ENCODE data around the gene CCDC97. TPM values are rescaled to one million over a fixed set of nuclear protein-coding genes. Genes with fewer than 3 reads are reported as not detected.

Gene CCDC97
- total RNA-seq, 1 experiment from 2014 or later: 18.3 TPM

DNA sequence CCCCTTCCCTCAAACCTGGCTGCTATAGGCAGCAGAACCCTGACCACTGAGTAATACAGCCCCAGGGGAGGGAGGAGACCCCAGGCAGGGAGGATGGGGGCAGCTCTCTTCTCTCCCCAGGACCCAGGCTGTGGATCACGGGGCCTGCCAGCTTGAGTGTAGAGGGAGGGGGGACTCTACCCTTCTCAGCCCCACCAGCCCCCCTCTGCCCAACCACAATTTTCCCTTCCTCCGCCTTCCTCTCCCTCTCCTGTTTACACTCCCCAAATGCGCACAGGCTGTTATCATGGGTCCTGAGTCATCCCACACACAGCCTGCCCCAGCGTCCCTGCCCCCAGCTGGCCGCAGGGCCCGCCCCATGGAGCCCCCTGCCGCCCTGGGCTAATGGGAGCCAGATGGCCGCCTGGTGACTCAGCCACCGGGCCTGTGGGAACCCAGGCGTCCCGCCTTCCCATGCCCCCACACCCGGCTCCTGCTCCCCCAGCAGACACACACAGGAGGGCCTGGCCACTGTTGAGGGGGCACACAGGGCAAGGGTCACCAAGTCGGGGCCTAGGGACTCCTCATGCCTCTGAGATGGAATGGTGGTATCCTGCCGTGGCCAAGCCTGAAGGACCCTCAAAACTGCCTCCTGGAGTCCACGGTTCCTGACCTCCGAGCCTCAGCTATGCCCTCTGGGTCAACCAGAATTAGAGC lies 13.6 kb downstream of the CCDC97 start:
- H4K20me1 ChIP-seq (ENCODE audit: low read length): no peaks in the 10 kb centered on the region
- peak overlapping the region; percentile 69 for H3K4me2 ChIP-seq (ENCODE audit: low read length)
- H3K9ac ChIP-seq (ENCODE audit: low read length): peak overlapping the region; percentile 79
- H3K4me1 ChIP-seq (ENCODE audit: insufficient read depth, low read length): peaks cover 67% of the 10 kb centered on the region
- peaks cover 3% of the 10 kb centered on the region; the same call in 1 of the 2 replicates for H3K36me3 ChIP-seq (ENCODE audit: low read depth, low read length)
- no peak for TF ChIP-seq EZH2phosphoT487 (IDR thresholded peaks at IDR 0.05; ENCODE audit: borderline replicate concordance, low read length)
- no peak for TF ChIP-seq EZH2 (IDR thresholded peaks at IDR 0.05; ENCODE audit: low read length, unreplicated experiment)
- TF ChIP-seq, protein P1, sequence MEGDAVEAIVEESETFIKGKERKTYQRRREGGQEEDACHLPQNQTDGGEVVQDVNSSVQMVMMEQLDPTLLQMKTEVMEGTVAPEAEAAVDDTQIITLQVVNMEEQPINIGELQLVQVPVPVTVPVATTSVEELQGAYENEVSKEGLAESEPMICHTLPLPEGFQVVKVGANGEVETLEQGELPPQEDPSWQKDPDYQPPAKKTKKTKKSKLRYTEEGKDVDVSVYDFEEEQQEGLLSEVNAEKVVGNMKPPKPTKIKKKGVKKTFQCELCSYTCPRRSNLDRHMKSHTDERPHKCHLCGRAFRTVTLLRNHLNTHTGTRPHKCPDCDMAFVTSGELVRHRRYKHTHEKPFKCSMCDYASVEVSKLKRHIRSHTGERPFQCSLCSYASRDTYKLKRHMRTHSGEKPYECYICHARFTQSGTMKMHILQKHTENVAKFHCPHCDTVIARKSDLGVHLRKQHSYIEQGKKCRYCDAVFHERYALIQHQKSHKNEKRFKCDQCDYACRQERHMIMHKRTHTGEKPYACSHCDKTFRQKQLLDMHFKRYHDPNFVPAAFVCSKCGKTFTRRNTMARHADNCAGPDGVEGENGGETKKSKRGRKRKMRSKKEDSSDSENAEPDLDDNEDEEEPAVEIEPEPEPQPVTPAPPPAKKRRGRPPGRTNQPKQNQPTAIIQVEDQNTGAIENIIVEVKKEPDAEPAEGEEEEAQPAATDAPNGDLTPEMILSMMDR (conservative IDR thresholded peaks at IDR 0.05; ENCODE audit: low read depth, low read length): no peak
- no TSS peak for BruUV-seq (replicated peaks)
- peaks cover 7% of the 10 kb centered on the region for H3F3A ChIP-seq (ENCODE audit: low read length, unreplicated experiment)
- no peaks in the 10 kb centered on the region for H3K27me3 ChIP-seq (ENCODE audit: low read length)
- H3K27ac ChIP-seq (ENCODE audit: low read length): peak overlapping the region; percentile 97
- peak; percentile 36 for ATAC-seq
- intact Hi-C loops (cut with micrococcal nuclease): no loop called here
- H3K9me3 ChIP-seq (ENCODE audit: low read length): no peaks in the 10 kb centered on the region
- ChIA-PET POLR2A (ENCODE audit: unreplicated experiment) (no interaction called here), CTCF (no interaction called here)
- DNase-seq: peak; percentile 72
- H3K4me3 ChIP-seq (ENCODE audit: low read length): no peak overlapping the region
- no peaks in the 10 kb centered on the region for H3K9me2 ChIP-seq (replicated peaks; ENCODE audit: low read length)
- peaks cover 6% of the 10 kb centered on the region for H3K79me2 ChIP-seq (ENCODE audit: low read length)
- H2AFZ ChIP-seq (ENCODE audit: low read length): no peak overlapping the region

DNA sequence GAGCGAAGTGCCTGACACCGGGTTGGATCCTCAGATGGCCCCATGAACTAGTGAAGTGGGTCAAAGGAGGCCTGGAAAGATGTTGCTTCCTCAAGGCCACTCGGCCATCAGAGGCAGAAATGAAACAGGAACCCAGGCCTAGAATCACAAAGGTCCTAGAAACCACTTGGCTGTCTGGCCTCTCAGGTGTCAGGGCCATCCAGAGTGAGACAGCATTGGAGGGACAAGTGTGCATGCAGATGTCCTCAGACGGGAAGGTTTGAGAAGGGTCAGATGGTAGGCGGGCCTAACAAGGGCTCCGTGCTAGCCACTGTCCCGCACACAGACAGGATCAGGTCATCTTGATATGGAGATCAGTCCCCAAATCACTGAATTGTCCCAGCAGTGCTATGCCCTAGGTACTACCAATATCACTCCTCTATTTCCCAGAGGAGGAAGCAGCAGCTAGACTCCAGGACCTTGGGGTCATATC lies 14.3 kb downstream of the CCDC97 start:
- TF ChIP-seq EZH2 (IDR thresholded peaks at IDR 0.05; ENCODE audit: low read length, unreplicated experiment): no peak
- TF ChIP-seq, protein P1 (conservative IDR thresholded peaks at IDR 0.05; ENCODE audit: low read depth, low read length): no peak
- TF ChIP-seq EZH2phosphoT487 (IDR thresholded peaks at IDR 0.05; ENCODE audit: borderline replicate concordance, low read length): no peak
- Histone ChIP-seq H3K27me3 (ENCODE audit: low read length) (no peaks in the 10 kb centered on the region), H3K4me2 (ENCODE audit: low read length) (peak overlapping the region; percentile 65; the same call in 1 of the 2 replicates), H3K9me2 (replicated peaks; ENCODE audit: low read length) (no peaks in the 10 kb centered on the region), H2AFZ (ENCODE audit: low read length) (no peak overlapping the region), H3F3A (ENCODE audit: low read length, unreplicated experiment) (peaks cover 7% of the 10 kb centered on the region), H3K27ac (ENCODE audit: low read length) (peak overlapping the region; percentile 97), H3K4me3 (ENCODE audit: low read length) (no peak overlapping the region), H3K9ac (ENCODE audit: low read length) (peak overlapping the region; percentile 79), H3K9me3 (ENCODE audit: low read length) (no peaks in the 10 kb centered on the region), H4K20me1 (ENCODE audit: low read length) (no peaks in the 10 kb centered on the region), H3K36me3 (ENCODE audit: low read depth, low read length) (no peaks in the 10 kb centered on the region), H3K79me2 (ENCODE audit: low read length) (peaks cover 6% of the 10 kb centered on the region), H3K4me1 (ENCODE audit: insufficient read depth, low read length) (peaks cover 73% of the 10 kb centered on the region)
- intact Hi-C loops (cut with micrococcal nuclease): no loop called here
- no peak for DNase-seq
- ATAC-seq: no peak
- ChIA-PET POLR2A (ENCODE audit: unreplicated experiment) (no interaction called here), CTCF (no interaction called here)
- BruUV-seq (replicated peaks): TSS peak; percentile 19

All from PC-3 (cell line).